HT-29 (cell line): ENCODE data around the gene TCF7L2. TPM values are rescaled to one million over a fixed set of nuclear protein-coding genes. Genes with fewer than 3 reads are reported as not detected.

ENCODE experiments used
- DNase-seq: peaks from one replicate; pipeline ENCODE4 v3.0.0-alpha.2; 2015; ENCODE audit warnings: low spot score
- total RNA-seq: library from RNA; depleted of rRNA; stranded (reverse); fragments of >200 nt; shearing (Covaris generic); gene quantifications from 2 replicates; pipeline ENCODE4 v1.2.3, GENCODE V29; 2014

Gene TCF7L2
- total RNA-seq, 1 experiment from 2014 or later: 16.5 TPM

GRCh38 chr10:113044016-113044755, 94.1 kb downstream of the TCF7L2 start:
- no peak for DNase-seq

GRCh38 chr10:113045147-113046055, 95.4 kb downstream of the TCF7L2 start:
- no peak for DNase-seq

- no peak for DNase-seq
Observed at GRCh38 chr10:113047151-113047550, 97.1 kb downstream of the TCF7L2 start.

GRCh38 chr10:113047605-113047962, 97.5 kb downstream of the TCF7L2 start:
- DNase-seq: no peak

GRCh38 chr10:113047963-113048781, 98.1 kb downstream of the TCF7L2 start:
- DNase-seq: no peak

- DNase-seq: no peak
Observed at GRCh38 chr10:113049881-113050280, 99.8 kb downstream of the TCF7L2 start.

GRCh38 chr10:113052076-113052830, 102.2 kb downstream of the TCF7L2 start:
- no peak for DNase-seq

- DNase-seq: no peak
Observed at GRCh38 chr10:113053091-113053490, 103.0 kb downstream of the TCF7L2 start.

GRCh38 chr10:113053881-113054280, 103.8 kb downstream of the TCF7L2 start:
- DNase-seq: no peak

GRCh38 chr10:113055458-113055857, 105.4 kb downstream of the TCF7L2 start:
- no peak for DNase-seq

- DNase-seq: no peak
Observed at GRCh38 chr10:113056030-113056429, 106.0 kb downstream of the TCF7L2 start.

- no peak for DNase-seq
Observed at GRCh38 chr10:113056441-113057021, 106.5 kb downstream of the TCF7L2 start.

GRCh38 chr10:113057948-113058522, 108.0 kb downstream of the TCF7L2 start:
- DNase-seq: no peak

GRCh38 chr10:113058523-113059370, 108.7 kb downstream of the TCF7L2 start:
- DNase-seq: no peak

GRCh38 chr10:113059371-113059780, 109.3 kb downstream of the TCF7L2 start:
- no peak for DNase-seq

GRCh38 chr10:113060201-113061053, 110.4 kb downstream of the TCF7L2 start:
- no peak for DNase-seq

GRCh38 chr10:113061054-113061430, 111.0 kb downstream of the TCF7L2 start:
- DNase-seq: no peak

GRCh38 chr10:113061557-113061956, 111.5 kb downstream of the TCF7L2 start:
- no peak for DNase-seq
